GM18499 (cell line): ENCODE data around the gene TTPAL.

ENCODE experiments used
- ATAC-seq: cut with Tn5 transposase; IDR thresholded peaks from one replicate; pipeline ENCODE4 v1.9.1; 2021; ENCODE audit warnings: moderate number of reproducible peaks; ENCODE audit not compliant: insufficient read depth, unreplicated experiment

The TTPAL gene

DNA sequence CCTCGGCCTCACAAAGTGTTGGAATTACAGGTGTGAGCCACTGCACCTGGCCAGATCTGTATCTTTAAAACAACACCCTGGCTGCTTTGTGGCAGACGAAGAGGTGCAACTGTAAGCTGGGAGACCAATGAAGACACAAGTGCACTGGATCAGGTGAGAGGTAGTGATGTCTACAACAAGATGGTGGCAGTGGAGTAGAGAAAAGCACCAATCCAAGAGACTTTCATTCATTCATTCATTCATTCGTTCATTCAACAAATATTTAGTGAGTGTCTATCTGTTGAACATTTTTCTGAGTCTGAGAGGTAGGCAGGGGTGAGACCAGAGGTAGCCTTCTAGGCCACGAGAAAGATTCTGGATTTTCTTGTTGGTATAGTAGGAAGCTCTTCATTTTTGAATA, 36.9 kb upstream of the TTPAL start:
- ATAC-seq = no peak

DNA sequence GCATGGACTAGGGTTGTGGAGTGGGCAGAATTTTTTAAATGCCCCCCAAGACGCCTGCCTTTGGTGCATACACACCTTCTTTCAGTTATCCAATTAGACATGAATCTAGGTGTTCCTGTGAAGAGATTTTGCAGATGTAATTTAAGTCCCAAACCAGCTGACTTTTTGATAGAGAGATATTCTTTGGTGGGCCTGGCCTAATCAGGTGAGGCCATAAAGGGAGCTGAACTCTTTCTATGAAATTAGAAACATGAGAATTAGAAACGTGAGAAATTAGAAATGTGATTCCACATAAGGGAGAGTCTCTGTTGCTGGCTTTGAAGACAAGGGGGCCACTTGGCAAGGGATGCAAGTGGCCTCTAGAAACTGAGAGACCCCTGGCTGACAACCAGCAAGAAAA, 36.4 kb upstream of the TTPAL start:
- ATAC-seq = no peak

DNA sequence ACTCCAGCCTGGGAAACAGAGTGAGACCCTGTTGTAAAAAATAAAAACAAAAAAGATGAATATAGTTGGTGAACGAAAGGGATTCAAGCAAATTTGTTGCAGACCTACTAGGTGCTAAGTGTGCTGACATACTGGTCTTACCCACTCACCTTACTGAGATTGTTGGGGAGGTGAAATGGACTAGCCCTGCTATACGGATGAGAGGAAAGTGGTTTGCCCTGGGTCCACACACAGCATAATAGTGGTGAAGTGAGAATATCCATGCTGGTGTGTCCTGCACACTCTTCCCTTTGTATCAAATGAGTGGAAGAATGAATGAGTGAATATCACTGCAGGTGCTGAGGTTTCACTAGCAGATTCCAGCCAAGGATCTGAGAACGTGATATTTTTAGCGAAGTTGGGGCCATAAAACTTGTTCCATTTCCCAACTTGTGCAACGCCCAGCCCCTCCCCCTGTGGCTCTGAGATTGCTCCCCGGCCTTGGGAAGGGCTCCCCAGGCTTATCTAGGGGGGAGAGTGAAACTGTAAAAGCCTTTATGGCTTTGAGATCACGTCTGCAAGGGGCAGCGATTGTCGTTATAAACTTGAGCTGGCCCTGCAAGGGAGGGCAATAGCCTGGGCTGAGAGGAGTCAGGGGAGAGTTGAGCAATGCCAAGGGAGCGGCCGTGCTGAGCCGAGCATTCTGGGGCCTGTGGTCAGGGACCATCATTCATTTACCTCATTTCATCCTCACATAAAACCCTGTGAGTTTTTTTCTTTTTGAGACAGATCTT, 33.2 kb upstream of the TTPAL start:
- no peak for ATAC-seq

DNA sequence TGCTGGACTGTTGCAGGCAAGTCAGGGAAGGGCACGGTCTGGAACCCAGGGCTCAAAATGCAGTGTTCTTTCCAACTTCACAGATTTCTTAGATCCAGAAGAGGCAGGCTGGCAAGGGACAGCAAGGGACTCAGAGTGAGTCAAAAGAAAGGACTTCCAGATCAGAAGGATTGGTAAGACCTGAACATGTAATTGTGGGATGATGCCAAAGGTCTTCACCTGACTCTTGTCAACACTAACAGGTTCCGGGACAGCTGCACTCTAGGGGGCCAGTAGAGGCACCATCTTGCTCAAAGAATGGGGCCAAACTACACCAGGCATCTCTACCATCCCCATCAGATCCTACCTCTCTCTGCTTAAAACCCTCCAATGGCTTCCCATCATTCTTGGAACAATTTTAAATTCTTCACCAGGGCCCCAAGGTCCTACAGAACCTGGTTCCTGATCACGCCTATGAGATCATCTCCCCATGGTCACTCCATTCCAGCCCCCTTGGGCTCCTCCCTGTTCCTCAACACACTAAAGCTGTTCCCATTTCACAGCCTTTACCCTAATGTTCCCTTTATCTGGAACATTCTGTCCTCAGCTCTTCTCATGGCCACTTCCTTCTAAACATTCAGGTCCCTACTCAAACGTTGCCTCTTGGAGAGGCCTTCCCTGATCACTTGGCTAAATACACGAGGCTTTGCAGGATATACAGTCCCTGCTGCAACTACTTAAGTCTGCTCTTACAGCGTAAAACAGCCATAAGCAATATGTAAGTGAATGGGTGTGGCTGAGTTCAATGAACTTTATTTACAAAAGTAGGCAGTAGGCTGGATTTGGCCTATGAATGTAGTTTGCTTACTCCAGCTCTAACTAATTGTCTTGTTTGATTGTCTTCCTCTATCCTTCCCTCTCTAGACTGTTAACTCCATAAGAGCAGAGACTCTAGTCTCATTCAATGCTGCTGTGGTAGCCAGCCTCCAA, 29.6 kb upstream of the TTPAL start:
- no peak for ATAC-seq

DNA sequence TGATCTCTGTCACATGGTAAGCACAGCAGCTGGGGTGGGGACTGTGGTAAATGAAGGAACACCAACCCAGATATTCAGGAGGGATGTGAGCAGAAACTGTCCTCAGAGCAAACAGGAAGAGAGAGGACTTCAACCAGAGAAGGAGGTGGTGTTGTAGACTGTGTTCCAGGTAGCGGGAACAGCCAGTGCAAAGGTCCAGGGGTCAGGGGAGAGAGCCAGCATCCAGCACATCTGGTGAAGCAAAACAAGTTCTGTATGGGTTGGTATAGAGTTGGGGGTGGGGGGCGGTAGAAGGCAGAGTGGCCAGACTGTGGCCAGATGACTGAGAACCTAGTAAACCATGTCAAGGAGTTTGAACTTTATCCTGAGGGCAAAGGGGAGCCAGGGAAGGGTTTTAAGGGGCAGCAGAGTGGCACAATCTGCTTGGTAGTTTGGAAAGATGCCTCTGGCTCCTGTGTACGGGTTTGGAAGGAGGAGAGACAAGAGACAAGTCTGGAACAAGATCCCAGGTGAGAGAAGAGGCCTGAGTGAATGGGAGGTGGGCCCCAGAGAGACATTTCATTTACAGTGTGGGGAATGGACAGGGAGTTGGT, 27.8 kb upstream of the TTPAL start:
- no peak for ATAC-seq

DNA sequence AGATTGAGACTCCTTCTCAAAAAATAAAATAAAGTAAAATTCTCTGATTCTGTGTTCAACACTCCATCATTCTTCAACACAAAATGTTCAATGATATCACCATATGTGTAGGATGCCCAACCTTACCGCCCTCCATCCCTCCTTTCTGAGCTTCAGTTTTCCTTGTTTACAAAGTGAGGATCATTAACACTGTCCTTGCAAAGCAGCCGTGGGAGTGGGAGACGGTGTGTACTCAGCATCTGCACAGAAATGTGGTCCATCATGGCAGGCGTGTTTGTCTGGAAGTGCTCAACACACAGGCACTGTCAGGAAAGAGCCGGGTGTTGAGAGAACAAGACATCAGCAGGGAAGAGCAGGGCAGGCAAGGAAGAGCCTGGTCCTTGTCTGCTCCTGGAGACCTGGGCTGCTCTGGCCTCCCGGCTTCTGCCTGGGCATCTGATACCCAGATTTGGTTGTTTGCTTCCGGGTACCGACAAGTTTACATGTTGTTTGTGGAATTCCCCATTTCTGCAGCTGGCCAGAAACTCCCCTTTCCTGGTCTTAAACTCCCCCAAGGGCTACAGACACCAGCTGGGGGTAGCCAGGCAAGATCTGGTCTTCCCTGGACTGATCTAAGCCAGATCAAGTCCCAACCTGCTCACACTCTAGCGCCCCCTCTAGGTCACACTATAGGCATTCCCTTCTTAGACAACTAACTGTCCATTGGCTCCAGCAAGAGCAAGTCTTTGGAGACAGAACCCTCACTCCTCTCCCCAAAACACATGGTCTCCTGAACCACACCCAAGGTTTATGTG, 26.7 kb upstream of the TTPAL start:
- no peak for ATAC-seq

DNA sequence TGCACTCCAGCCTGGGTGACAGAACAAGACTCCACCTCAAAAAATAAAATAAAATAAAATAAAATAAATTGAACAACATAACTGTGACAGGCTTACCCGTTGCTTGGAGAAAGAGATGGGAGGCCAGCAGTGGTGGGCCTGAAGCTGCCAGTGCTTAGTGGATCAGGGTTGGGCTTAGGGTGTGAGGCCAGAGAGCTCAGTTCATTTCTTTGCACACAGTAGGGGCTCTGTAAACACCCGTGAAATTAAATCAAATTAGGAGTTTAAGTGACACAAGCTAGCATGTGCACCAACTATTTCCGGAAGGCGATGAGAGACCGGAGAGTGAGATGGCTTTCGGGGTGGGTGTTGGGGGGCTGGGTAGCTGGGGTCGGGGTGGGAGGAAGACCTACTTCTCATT, 25.8 kb upstream of the TTPAL start:
- no peak for ATAC-seq

DNA sequence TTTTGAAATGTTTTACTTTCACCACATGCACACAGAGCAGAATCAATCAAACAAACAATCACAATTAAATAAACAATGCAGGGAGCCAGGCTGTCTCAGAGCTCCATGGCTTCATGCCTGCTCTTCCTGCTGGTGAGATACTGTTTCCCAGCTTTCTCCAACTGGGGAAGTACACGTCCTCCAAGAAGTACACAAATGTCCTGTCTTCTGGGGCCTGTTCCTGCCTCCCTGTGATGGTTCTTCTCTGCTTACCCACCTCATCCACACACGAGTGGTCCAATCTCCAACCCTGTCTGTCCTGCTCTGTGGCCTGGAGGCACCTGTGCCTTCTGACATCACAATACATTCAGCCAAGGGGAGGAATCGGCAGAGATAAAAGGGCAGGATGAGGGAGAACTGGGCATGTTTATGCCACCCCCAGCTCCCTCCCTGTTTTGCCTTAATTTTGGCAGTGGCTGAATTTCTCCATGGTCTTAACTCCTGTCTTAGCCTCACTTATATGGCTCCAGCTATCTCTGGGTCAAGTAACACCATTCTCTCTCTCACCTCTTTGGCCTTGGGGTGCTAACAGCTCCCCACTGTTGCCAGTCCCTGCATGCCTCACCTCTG, 25.3 kb upstream of the TTPAL start:
- no peak for ATAC-seq

DNA sequence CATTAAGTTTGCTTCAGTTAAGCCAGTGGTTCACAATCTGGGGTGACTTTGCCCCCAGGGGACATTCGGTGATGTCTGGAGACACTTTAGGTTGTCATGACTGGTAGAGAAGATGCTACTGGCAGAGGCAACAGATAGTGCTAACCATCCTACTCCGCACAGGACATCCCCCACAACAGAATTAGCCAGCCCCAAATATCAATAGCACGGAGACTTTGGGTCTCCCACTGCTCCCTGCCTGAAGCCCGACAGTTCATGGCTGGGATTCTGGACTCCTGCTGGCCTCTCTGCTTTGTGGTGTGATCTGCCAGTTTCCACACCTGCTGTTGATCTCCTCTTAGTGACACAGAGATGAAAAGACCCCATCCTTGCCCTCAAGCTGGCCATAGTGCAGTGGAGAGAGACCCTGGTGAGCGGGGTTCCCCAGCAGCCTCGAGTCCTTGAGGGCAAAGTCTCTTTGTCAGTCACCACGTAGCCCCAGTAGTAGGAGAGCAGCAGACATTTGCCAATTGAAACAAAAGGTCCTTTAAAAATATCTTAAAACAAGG, 24.7 kb upstream of the TTPAL start:
- ATAC-seq = no peak

DNA sequence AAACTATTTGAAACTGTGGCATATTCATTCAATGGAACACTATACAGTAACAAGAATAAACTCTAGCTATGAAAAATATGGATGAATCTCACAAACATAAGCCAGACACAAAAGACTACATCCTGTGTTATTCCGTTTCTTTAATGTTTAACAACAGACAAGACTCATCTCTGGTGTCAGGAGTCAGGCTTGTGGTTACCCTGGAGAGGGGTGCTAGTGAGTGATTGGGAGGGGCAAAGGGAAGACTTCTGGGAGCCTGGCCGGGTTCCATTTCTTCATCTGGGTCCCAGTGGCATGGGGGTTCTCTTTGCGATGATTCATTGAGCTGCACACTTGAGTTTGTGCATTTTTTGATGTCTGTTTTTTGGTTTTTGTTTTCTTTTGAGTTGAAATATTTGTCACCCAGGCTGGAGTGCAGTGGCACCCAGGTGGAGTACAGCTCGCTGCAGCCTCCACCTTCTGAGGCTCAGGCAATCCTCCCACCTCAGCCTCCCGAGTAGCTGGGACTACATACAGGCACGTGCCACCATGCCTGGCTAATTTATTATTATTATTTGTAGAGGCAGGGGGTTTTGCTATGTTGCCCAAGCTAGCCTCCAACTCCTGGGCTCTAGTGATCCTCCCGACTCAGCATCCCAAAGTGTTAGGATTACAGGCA, 21.2 kb upstream of the TTPAL start:
- ATAC-seq = no peak

DNA sequence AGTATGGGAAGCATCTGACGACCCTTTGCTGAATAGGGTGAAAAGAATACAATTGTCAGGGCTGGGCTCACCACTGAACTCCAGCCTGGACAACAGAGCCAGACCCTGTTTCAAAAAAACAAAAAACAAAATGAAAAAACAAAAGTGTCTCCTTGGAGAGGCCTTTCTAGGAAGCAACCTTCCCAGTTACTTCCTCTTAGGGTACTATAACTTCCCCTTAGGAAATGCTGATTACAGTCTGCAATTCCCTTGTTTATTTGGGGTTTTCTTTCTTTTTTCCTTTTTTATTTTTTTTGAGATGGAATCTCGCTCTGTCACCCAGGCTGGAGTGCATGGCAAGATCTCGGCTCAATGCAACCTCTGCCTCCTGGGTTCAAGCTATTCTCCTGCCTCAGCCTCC, 20.5 kb upstream of the TTPAL start:
- no peak for ATAC-seq

DNA sequence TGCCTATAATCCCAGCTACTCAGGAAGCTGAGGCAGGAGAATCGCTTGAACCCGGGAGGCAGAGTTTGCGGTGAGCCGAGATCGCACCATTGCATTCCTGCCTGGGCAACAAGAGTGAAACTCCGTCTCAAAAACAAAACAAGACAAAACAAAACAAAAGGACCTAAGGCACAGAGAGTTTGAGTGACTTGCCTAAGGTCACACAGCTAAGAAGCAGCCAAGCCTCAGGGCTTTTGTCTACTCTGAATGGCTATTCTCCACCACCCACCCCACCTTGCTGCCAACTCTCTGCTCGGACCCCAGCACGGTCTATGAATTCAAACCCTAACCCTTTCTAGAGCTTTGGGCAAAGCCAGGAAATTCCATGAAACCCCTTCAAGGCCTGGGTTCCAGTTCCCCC, 19.1 kb upstream of the TTPAL start:
- no peak for ATAC-seq

DNA sequence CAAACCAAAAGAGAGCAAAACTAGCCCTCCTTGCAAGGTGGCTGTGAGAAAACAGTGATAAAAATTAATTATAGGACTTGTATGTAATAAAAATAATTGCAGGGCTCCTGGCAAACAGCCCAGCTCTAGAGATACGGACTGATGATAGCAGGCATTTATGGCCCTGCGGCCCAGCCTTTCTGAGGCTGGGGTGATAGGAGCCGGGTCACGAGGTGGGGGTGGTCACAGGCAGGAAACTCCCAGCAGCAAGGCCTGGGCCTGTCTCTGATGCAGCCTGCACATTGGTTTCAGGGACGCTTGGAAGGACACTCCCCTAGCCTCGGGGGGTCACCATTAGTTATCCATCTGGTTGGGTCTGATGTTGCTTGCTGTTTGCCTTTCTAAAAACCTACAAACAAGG, 18.7 kb upstream of the TTPAL start:
- no peak for ATAC-seq

DNA sequence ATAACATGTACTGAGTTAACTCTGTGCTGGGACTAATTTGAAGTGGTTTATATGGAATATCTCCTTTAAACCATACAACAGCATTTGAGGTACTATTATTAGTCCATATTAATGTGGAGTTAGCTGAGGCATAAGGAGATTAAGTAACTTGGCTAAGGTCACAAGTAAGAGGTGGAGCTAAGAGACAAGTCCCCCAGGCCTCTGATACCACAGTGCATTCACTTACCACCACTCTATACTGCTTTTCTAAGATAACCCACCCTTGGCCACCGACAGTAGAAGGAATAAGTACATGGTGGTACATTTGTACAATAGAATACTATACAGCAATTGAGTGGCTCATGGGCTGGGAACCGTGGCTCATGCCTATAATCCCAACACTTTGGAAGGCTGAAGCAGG, 16.4 kb upstream of the TTPAL start:
- ATAC-seq = no peak

DNA sequence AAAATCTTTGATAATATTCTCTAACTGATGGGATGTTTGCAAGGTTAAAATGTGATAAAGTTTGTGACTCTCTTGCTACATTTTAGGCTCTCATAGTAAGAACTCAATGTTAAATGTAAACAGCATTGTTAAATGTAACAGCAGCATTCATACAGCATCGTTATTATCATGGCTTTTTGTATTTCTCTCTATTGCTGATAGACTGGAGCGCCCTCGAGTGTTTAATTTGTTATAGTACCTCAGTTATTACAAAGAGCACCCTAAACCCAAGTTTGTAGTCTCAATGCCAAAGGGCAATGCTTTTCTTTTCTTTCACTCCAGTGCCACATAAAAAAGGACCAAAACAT, 14.9 kb upstream of the TTPAL start:
- ATAC-seq = no peak

DNA sequence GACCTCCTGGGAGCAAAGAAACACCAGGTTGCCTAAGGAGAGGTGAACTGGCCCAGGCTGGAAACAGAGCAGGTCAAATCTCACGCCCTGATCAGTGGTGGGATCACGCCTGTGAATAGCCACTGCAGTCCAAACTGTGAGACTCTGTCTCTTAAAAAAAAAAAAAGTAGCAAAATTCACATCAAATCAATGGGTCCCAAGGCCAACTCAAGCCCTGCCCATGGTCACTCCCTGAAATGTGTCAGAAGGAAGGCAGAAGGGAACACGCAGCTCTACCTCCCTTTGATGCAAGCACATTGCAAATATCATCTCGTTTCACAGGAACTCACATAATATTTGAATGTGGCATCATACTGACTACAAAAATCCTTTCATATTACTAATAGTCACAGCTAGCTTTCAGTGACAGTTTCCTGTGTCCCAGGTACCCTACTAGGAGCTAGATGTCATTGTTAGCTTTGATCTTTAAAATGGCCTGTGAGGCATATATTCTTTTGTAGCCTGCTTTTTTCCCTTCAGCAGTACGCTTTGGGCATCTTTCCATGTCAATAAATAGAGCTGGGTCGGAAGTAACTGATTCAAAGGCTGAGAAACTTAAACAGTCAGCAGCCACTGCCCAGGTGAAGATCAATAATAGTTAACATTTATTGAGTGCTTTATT, 14.4 kb upstream of the TTPAL start:
- no peak for ATAC-seq

DNA sequence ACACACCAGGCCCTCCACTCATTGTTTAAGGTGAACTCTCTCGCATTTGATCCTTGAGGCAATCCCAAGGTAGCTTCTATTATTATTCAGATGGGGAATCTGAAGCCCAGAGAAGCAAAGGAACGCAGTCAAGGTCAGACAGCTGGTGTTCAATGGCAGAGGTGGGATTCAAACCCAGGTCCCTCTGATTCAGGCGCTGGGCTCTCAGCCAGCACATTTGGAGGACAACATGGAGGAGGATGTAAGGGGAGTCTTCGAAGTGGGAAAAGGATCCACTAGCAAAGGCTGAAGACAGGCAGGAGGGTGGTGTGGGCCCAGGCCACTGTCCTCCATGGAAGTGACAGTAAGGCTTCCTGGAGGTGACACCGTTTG, 13.9 kb upstream of the TTPAL start:
- no peak for ATAC-seq

DNA sequence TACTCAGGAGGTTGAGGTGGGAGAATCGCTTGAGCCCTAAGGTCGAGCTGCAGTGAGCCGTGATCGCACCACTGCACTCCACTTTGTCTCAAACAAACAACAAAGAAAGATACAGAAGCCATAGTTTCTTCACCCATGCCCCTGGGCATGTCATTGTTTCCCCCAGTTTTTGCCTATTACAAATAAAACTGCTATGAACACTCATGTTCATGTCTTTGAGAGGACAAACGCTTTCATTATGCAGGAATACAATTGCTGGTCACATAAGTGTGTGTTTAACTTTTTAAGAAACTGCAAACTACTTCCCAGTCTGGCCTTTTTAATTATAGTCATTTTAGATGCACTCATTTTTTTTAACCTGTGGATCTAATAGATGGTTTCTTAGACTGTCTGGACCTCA, 12.2 kb upstream of the TTPAL start:
- no peak for ATAC-seq

DNA sequence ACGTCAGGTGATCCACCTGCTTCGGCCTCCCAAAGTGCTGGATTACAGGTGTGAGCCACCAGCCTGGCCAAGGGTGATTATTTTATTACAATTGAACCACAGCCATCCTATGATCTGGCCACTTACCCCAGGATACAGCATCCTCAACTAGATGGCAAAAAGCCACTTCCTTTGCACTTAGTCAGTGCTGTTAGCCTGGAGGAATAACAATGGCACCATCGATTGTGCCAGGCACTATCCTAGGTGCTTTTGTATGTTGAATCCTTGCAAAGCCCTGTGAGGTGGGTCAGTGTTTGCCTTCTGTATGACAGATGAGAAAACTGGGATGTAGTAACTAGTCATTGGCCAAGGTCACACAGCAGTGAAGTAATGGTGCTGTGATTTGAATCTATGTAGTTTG, 11.2 kb upstream of the TTPAL start:
- ATAC-seq = no peak
